K562 (cell line): ENCODE measurements around the gene ZMIZ1. TPM values are rescaled to one million over a fixed set of nuclear protein-coding genes. Genes with fewer than 3 reads are reported as not detected.

Experiments
- ATAC-seq: fragments of 200-7000 bp; cut with Tn5 transposase; 3 replicates; pipeline ENCODE4 v1.9.1; 2020; ENCODE audit warnings: moderate library complexity
- BruUV-seq: library from RNA; stranded (reverse); fragments of 400-500 nt; replicated peaks from 2 replicates; lab custom pipeline; 2021; lab: Mats Ljungman, UMichigan
- CTCF ChIA-PET: fragments of 300-600 bp; formaldehyde crosslinking; extraction: SDS; loops from one replicate; lab custom pipeline; 2021; ENCODE audit warnings: low intra/inter-chr PET ratio; lab: Yijun Ruan, JAX
- POLR2A ChIA-PET: fragments of 300-600, 350-650 bp; sonication (Branson Sonifier 250); formaldehyde crosslinking; extraction: SDS; loops from one replicate; lab custom pipeline; 2021; ENCODE audit warnings: antibody characterized with exemption, inconsistent platforms; lab: Yijun Ruan, JAX
- DNase-seq, 4 experiments: peaks; one replicate each; pipeline versions ENCODE4 v3.0.0 to v3.0.0-alpha.2; 2011 to 2018; ENCODE audit warnings: low spot score in 3 of 4, mixed read lengths in 3 of 4; ENCODE audit errors: extremely low read depth in 1 of 4
- FAIRE-seq: peaks from 2 replicates; lab custom pipeline; 2011; peaks lifted over from hg19 to GRCh38; lab: Jason Lieb, UNC
- H2AFZ ChIP-seq: 2 replicates; pipeline ENCODE4 v1.6.0; 2011; ENCODE audit warnings: low read depth, low read length, control low read depth, inconsistent platforms
- H3K27ac ChIP-seq: fragments of 200-600 bp; 3 replicates; pipeline ENCODE4 v1.8.0; 2011; ENCODE audit warnings: low read depth, mild to moderate bottlenecking, control low read depth, inconsistent platforms, low read length, moderate library complexity, mixed read lengths; ENCODE audit errors: extremely low read depth
- H3K27me3 ChIP-seq, 2 experiments: fragments of 300-600 bp in 1 of 2; 2 replicates in 1 of 2; 3 replicates in 1 of 2; pipeline versions ENCODE4 v1.6.0 to v1.8.0; 2011; ENCODE audit warnings: inconsistent platforms in 2 of 2, low read length in 2 of 2, mild to moderate bottlenecking in 1 of 2, mixed read lengths in 1 of 2, moderate library complexity in 1 of 2; ENCODE audit not compliant: control insufficient read depth in 2 of 2, insufficient read depth in 2 of 2
- H3K36me3 ChIP-seq: fragments of 300-600 bp; 3 replicates; pipeline ENCODE4 v1.8.0; 2011; ENCODE audit warnings: mild to moderate bottlenecking, low read length, inconsistent platforms; ENCODE audit not compliant: control insufficient read depth, insufficient read depth
- H3K4me1 ChIP-seq, 2 experiments: fragments of 200-600 bp in 1 of 2; replicated peaks in 1 of 2; 2 replicates in 1 of 2; 3 replicates in 1 of 2; pipeline versions ENCODE4 v1.5.1 to v1.8.0; 2011; ENCODE audit warnings: inconsistent platforms in 2 of 2, low read length in 2 of 2, mild to moderate bottlenecking in 1 of 2, mixed read lengths in 1 of 2, moderate library complexity in 1 of 2; ENCODE audit not compliant: control insufficient read depth in 2 of 2, insufficient read depth in 2 of 2
- H3K4me2 ChIP-seq: 2 replicates; pipeline ENCODE4 v1.6.1; 2011; ENCODE audit warnings: low read length, control low read depth, inconsistent platforms, mixed read lengths; ENCODE audit not compliant: insufficient read depth
- H3K4me3 ChIP-seq: fragments of 200-600 bp; sonication (generic), shearing (Covaris generic); 2 replicates; pipeline ENCODE4 v1.5.1; 2016; ENCODE audit warnings: control low read depth, inconsistent platforms
- H3K79me2 ChIP-seq: fragments of 200-600 bp; 3 replicates; pipeline ENCODE4 v1.8.0; 2011; ENCODE audit warnings: low read length, inconsistent platforms; ENCODE audit not compliant: control insufficient read depth, insufficient read depth
- H3K9ac ChIP-seq, 2 experiments: 2 replicates each; pipeline versions ENCODE4 v1.6.0 to v1.6.1; 2011; ENCODE audit warnings: low read depth in 2 of 2, low read length in 2 of 2, control low read depth in 1 of 2, inconsistent platforms in 1 of 2, mild to moderate bottlenecking in 1 of 2, mixed read lengths in 1 of 2; ENCODE audit not compliant: insufficient read depth in 1 of 2
- H3K9me1 ChIP-seq: one replicate; pipeline ENCODE4 v1.6.0; 2011; ENCODE audit warnings: inconsistent platforms, mild to moderate bottlenecking, low read length, moderate library complexity; ENCODE audit not compliant: control insufficient read depth, insufficient read depth
- H3K9me3 ChIP-seq: replicated peaks from 2 replicates; pipeline ENCODE4 v1.5.1; 2011; ENCODE audit warnings: low read depth, low read length, inconsistent platforms; ENCODE audit not compliant: control insufficient read depth, insufficient read depth
- H4K20me1 ChIP-seq: replicated peaks from 2 replicates; pipeline ENCODE4 v1.6.1; 2011; ENCODE audit warnings: low read length, inconsistent platforms, mixed read lengths; ENCODE audit not compliant: control insufficient read depth, insufficient read depth
- BRD4 ChIP-seq: fragments of 200-600 bp; sonication (generic); IDR thresholded peaks from 2 replicates; pipeline ENCODE4 v1.6.1; 2017; ENCODE audit warnings: inconsistent platforms
- ESRRA ChIP-seq: fragments of 450-650 bp; IDR thresholded peaks from 2 replicates; pipeline ENCODE4 v1.6.1; 2014; ENCODE audit warnings: low read depth, mild to moderate bottlenecking, moderate library complexity, borderline replicate concordance
- JUND ChIP-seq, 2 experiments: IDR thresholded peaks; 2 replicates in 1 of 2; 3 replicates in 1 of 2; pipeline ENCODE4 v1.6.1; 2011; ENCODE audit warnings: borderline replicate concordance in 2 of 2, low read depth in 2 of 2, low read length in 2 of 2, improper control_type of control experiment in 1 of 2, missing biosample characterization in 1 of 2, missing genetic modification characterization in 1 of 2, missing genetic modification reagents in 1 of 2
- MAZ ChIP-seq, 2 experiments: fragments of 450-650 bp in 1 of 2; sonication (generic) in 1 of 2; formaldehyde crosslinking; IDR thresholded peaks in 1 of 2; conservative IDR thresholded peaks in 1 of 2; 2 replicates each; pipeline versions ENCODE4 v1.4.0 to v1.5.0; 2020; ENCODE audit warnings: mild to moderate bottlenecking in 1 of 2, missing genetic modification reagents in 1 of 2
- RBFOX2 ChIP-seq: fragments of 200-400 bp; formaldehyde crosslinking; IDR thresholded peaks from 2 replicates; pipeline ENCODE4 v1.6.1; 2017; ENCODE audit warnings: low read depth, mild to moderate bottlenecking, low read length, moderate library complexity
- SMC3 ChIP-seq: conservative IDR thresholded peaks from 2 replicates; pipeline ENCODE4 v1.6.1; 2011; ENCODE audit warnings: low read depth, low read length, improper control_type of control experiment; ENCODE audit not compliant: insufficient read depth
- YY1 ChIP-seq, 3 experiments: IDR thresholded peaks; 2 replicates each; pipeline ENCODE4 v1.6.1; 2011; ENCODE audit warnings: low read length in 2 of 3, mild to moderate bottlenecking in 2 of 3, moderate library complexity in 2 of 3, borderline replicate concordance in 1 of 3, control low read depth in 1 of 3, low read depth in 1 of 3; ENCODE audit not compliant: insufficient read depth in 3 of 3, insufficient replicate concordance in 2 of 3, control insufficient read depth in 1 of 3, insufficient read length in 1 of 3; ENCODE audit errors: extremely low read depth in 1 of 3
- ZNF384 ChIP-seq: IDR thresholded peaks from 2 replicates; pipeline ENCODE4 v1.6.1; 2012; ENCODE audit warnings: low read depth, low read length, improper control_type of control experiment
- WGBS: fragments of 100-300 bp; shearing (Covaris generic); methylation state at CpG from one replicate; pipeline ENCODE4 v1.1.6; 2016; ENCODE audit warnings: low coverage, mixed read lengths; ENCODE audit not compliant: insufficient coverage; ENCODE audit errors: missing lambda C conversion rate; 5-methylcytosine and 5-hydroxymethylcytosine counted together
- in situ Hi-C: fragments of 300-500 bp; cut with MboI; formaldehyde crosslinking; loops from 4 replicates; pipeline ENCODE4 v1.15.0; 2018; ENCODE audit warnings: inconsistent platforms, mixed read lengths
- intact Hi-C: fragments of 100-400 bp; cut with micrococcal nuclease; formaldehyde crosslinking; loops from 2 replicates; pipeline ENCODE4 v1.14.2; 2022
- polyA plus RNA-seq, 8 experiments: library from polyadenylated mRNA; depleted of rRNA in 4 of 8; stranded (reverse) in 5 of 8; unstranded in 3 of 8; fragments of >200 nt; fragmentation: Nextera tagmentation in 2 of 8; fragmentation: Illumina TruSeq in 1 of 8; extraction: Ambion mirVana in 2 of 8; extraction: Trizol in 1 of 8; gene quantifications; 2 replicates each; pipeline versions ENCODE4 v1.2.1 to v1.2.3, GENCODE V29; 2011 to 2014; ENCODE audit warnings: inconsistent platforms in 1 of 8, missing spikeins in 1 of 8
- total RNA-seq, 7 experiments: library from RNA; depleted of rRNA in 6 of 7; stranded (reverse); fragments of >200 nt in 6 of 7; fragmentation: Illumina TruSeq in 2 of 7; extraction: Trizol in 2 of 7; gene quantifications; 2 replicates each; pipeline versions ENCODE4 v1.2.1 to v1.2.3, GENCODE V29; 2011 to 2021; ENCODE audit warnings: low replicate concordance in 1 of 7
- TF ChIP-seq, protein P1 (sequence below), 2 experiments: fragments of 200-800 bp in 1 of 2; sonication (Bioruptor generic) in 1 of 2; sonication (generic) in 1 of 2; formaldehyde crosslinking in 1 of 2; IDR thresholded peaks in 1 of 2; conservative IDR thresholded peaks in 1 of 2; 2 replicates each; pipeline versions ENCODE4 v1.5.0 to v1.6.1; 2016 to 2020; ENCODE audit warnings: missing compliant biosample characterization in 1 of 2, missing genetic modification characterization in 1 of 2, missing genetic modification reagents in 1 of 2
- TF ChIP-seq, protein P2 (sequence below), 3 experiments: IDR thresholded peaks in 2 of 3; conservative IDR thresholded peaks in 1 of 3; 2 replicates each; pipeline ENCODE4 v1.5.1; 2011 to 2012; ENCODE audit warnings: low read length in 3 of 3, mild to moderate bottlenecking in 3 of 3, control low read depth in 2 of 3, improper control_type of control experiment in 1 of 3, inconsistent platforms in 1 of 3, low read depth in 1 of 3, mixed read lengths in 1 of 3, moderate library complexity in 1 of 3; ENCODE audit not compliant: insufficient read depth in 2 of 3

The ZMIZ1 gene
- total and polyA plus RNA-seq, 9 of the 15 experiments (the other 6 are each of a cell fraction or from before 2014, with no cell fraction given): 1.0 to 37.3 (median 4.3) TPM

DNA sequence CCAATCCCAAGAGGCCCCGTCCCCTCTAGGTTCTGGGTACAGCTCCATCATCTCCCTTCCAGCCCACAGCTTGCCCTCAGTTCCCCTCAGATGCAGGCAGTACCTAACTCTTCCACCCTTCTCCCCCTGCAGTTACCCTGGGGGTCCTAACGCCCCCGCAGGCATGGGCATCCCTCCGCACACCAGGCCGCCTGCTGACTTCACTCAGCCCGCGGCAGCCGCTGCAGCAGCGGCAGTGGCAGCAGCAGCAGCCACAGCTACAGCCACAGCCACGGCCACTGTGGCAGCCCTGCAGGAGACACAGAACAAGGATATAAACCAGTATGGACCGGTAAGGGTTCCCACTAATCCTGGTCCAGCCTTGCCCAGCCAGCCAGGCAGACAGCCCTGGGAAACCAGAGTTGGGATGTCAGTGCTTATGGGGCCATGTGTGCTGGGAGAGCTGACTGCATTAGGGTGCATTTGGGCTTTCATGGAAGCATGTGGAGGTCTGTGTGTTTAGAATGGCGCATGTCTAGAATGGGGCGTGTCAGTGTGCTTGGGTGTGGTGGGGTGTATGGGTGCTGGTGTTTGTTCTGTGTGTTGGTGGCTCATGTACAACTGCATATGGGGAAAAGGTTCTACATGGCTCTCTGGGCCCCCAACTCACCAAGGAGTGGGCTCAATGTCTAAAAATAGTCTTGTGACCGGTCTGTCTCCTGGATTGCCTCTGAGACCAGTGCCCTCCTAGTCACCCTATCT lies 223.4 kb downstream of the ZMIZ1 start (continued):
- TF ChIP-seq, protein P1, sequence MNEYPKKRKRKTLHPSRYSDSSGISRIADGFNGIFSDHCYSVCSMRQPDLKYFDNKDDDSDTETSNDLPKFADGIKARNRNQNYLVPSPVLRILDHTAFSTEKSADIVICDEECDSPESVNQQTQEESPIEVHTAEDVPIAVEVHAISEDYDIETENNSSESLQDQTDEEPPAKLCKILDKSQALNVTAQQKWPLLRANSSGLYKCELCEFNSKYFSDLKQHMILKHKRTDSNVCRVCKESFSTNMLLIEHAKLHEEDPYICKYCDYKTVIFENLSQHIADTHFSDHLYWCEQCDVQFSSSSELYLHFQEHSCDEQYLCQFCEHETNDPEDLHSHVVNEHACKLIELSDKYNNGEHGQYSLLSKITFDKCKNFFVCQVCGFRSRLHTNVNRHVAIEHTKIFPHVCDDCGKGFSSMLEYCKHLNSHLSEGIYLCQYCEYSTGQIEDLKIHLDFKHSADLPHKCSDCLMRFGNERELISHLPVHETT (CRISPR knock-in tag; conservative IDR thresholded peaks at IDR 0.05 in 1 of 2, IDR thresholded peaks at IDR 0.05 in 1 of 2): no peak

DNA sequence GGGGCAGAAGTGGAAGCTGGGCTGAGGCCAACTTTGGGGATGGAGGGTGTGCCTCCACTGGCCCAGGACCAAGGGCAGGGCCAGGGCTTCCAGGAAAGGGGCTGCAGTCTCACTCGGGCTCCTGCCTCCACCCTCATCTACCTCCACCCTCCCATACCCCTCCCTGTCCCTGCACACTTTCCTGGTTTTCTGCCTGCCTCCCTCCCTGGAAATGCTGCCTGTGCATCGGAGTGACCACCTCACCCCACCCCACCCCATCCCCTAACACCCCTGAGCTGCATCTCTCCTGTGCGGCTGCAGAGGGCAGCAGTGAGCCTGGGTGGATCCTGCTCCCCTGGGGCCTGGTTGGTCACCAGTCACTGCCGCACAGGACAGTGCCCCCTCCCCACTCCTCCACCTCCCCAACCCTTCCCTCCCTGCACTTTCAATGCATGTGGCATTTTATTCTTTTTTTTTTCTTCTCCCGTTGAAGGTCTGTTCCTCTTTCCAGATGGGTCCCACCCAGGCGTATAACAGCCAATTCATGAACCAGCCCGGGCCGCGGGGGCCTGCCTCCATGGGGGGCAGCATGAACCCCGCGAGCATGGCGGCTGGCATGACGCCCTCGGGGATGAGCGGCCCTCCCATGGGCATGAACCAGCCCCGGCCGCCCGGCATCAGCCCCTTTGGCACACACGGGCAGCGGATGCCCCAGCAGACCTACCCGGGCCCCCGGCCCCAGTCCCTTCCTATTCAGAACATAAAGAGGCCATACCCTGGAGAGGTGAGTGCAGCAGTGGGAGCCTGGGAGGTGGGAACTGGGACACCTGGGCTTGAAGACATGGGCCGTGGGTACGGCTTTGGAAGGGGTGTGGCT lies 224.4 kb downstream of the ZMIZ1 start:
- WGBS: 58% methylated on average over 24 of the region's 24 CpGs
- in situ Hi-C loops: no loop called here
- no peaks in the 10 kb centered on the region for H3K27me3 ChIP-seq
- H3K9me1 ChIP-seq: no peaks in the 10 kb centered on the region
- ChIA-PET POLR2A (interaction anchor here (0.8 kb wide), 1 partner anchor 21 kb away, joined by 3 read pairs; no protein-coding TSS in a partner anchor), CTCF (interaction anchor here (0.6 to 1.6 kb wide), 3 partner anchors 14 to 194 kb away, joined by 3 to 4 read pairs (median 3); no protein-coding TSS in a partner anchor)
- H3K9me3 ChIP-seq: no peaks in the 10 kb centered on the region
- no peak overlapping the region for H3K4me3 ChIP-seq
- H3K27ac ChIP-seq: no peak overlapping the region
- intact Hi-C loops: loop anchor here (2.0 to 5.0 kb wide), 3 partner anchors 50 to 194 kb away; no protein-coding TSS in a partner anchor
- peak; percentile 95 for ATAC-seq
- no peak overlapping the region for H3K9ac ChIP-seq
- peak; percentile 62 to 93 (median 90) for DNase-seq
- BruUV-seq: no TSS peak
- FAIRE-seq: peak; percentile 80
- H2AFZ ChIP-seq: no peak overlapping the region
- H3K4me1 ChIP-seq: peaks cover 0 to 16% of the 10 kb centered on the region in 2 experiments; a peak in 1 of 5 replicates
- peaks cover 51% of the 10 kb centered on the region; the same call in 2 of the 3 replicates for H3K36me3 ChIP-seq
- H3K4me2 ChIP-seq: no peak overlapping the region
- H3K79me2 ChIP-seq: no peaks in the 10 kb centered on the region
- peaks cover 8% of the 10 kb centered on the region; the same call in 1 of the 2 replicates for H4K20me1 ChIP-seq
- TF ChIP-seq JUND (IDR thresholded peaks at IDR 0.05; ENCODE audit: borderline replicate concordance, low read depth, low read length) (0 out of 2 replicates have a peak, but pooled peaks have one; percentile 5), JUND (tag; IDR thresholded peaks at IDR 0.05; ENCODE audit: borderline replicate concordance, low read depth, low read length) (no peak), BRD4 (no peak), SMC3 (0 out of 2 replicates have a peak, but pooled peaks have one; percentile 47), RBFOX2 (no peak), ESRRA (no peak), MAZ (CRISPR knock-in tag; conservative IDR thresholded peaks at IDR 0.05 in 1 of 2, IDR thresholded peaks at IDR 0.05 in 1 of 2) (peak in 1 of 2 experiments; percentile 39; a peak in 1 of 4 replicates), YY1 (IDR thresholded peaks at IDR 0.05; ENCODE audit: borderline replicate concordance in 1 of 3, control insufficient read depth in 1 of 3, extremely low read depth in 1 of 3, insufficient read depth in 3 of 3, insufficient read length in 1 of 3, insufficient replicate concordance in 2 of 3, low read depth in 1 of 3, low read length in 2 of 3) (peak in 1 of 3 experiments; percentile 16), ZNF384 (0 out of 2 replicates have a peak, but pooled peaks have one; percentile 18)
- TF ChIP-seq, protein P2, sequence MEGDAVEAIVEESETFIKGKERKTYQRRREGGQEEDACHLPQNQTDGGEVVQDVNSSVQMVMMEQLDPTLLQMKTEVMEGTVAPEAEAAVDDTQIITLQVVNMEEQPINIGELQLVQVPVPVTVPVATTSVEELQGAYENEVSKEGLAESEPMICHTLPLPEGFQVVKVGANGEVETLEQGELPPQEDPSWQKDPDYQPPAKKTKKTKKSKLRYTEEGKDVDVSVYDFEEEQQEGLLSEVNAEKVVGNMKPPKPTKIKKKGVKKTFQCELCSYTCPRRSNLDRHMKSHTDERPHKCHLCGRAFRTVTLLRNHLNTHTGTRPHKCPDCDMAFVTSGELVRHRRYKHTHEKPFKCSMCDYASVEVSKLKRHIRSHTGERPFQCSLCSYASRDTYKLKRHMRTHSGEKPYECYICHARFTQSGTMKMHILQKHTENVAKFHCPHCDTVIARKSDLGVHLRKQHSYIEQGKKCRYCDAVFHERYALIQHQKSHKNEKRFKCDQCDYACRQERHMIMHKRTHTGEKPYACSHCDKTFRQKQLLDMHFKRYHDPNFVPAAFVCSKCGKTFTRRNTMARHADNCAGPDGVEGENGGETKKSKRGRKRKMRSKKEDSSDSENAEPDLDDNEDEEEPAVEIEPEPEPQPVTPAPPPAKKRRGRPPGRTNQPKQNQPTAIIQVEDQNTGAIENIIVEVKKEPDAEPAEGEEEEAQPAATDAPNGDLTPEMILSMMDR (IDR thresholded peaks at IDR 0.05 in 2 of 3, conservative IDR thresholded peaks at IDR 0.05 in 1 of 3; ENCODE audit: insufficient read depth in 2 of 3, low read depth in 1 of 3, low read length in 3 of 3): peak; percentile 69 to 80 (median 73)
